GM18858 (cell line): ENCODE measurements around the gene SLAMF1.
"Not testable (repeated sequence)": the region's sequence is repeated elsewhere in the genome, so short reads cannot be mapped to it uniquely, and the experiment has no call there.

ENCODE experiments used
- ATAC-seq: cut with Tn5 transposase; IDR thresholded peaks from one replicate; pipeline ENCODE4 v1.9.1; 2021; ENCODE audit not compliant: unreplicated experiment

The SLAMF1 gene

DNA sequence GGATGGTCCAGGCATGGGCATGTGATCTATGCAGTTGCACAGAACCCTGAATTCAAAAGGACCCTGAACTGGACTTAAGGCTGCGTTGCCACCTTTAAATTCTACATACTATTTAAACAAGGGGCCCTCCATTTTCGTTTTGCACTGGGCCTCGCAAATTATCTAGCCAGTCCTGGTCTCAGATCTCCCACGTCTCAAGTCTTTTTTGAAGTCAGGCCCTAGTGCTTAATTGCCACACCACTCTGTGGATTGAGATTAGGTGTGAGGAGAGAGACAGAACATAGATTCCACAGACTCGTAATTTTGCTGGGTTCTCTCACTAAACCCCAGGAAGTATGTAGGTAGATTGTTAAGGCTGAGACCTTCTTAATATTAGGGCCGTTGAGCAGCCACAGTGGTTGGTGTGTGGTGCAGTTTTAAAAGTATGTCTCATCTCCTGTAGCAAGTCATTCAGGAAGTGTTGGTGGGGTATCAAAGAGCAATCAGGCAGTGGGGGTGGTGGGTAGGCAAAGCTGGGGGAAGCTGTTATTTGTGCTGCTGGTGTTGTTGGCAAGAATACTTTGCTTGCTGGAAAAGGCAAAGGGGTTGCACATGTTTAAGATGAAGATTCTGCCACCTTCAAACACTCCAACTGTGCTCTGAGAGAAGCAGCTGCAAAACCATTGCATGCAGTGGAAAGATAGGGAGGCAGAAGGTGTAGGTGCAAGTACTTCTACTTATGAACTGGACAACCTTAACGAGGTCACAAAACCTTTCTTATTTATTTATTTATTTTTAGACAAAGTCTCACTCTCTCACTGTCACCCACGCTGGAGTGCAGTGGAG, 78.8 kb downstream of the SLAMF1 start:
- ATAC-seq = no peak

DNA sequence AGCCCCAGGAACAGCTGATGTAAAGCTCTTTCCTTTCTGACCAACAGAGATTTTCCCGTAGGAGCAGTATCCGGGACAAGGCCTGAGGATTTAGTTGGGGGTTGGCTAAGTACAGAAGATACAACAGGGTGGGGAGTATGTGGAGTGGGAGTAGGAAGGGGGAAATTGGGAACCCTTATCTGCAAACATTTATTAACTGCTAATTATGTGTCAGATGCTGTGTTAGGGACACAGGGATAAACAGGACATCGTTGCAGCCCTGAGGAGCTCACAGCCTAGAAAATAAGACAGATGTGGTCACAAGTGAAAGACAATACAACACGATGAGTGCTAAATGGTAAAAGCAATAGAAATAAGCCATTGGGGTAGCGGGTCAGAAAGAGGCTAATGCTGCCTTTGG, 79.5 kb downstream of the SLAMF1 start:
- no peak for ATAC-seq

DNA sequence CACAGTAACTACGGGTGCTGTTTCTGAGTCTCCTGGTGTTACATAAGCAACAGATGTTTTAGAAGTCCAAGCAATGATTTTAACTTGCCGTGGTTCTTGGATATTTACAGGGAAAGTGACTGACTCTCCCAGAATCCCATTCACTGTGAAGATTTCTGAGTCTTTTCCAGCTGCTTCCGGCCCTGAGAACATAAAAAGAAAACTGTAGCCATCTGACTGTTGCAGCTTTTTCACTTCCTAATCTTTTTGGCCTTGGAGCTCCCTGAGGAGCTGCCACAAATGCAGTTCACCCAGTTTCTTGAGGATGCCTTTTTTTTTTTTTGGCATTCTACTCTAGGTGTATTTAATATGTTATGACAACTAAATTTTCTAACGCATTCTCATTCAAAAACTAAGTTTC, 81.3 kb downstream of the SLAMF1 start:
- no peak for ATAC-seq

DNA sequence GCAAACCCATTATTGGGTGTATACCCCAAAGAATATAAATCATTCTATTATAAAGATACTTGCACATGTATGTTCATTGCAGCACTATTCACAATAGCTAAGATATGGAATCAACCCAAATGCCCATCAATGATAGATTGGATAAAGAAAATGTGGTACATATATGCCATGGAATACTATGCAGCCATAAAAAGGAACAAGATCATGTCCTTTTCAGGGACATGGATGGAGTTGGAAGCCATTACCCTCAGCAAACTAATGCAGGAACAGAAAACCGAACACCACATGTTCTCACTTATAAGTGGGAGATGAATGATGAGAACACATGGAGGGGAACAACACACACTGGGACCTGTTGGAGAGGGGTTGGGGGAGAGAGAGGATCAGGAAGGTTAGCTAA, 83.6 kb downstream of the SLAMF1 start:
- ATAC-seq = not testable (repeated sequence)

DNA sequence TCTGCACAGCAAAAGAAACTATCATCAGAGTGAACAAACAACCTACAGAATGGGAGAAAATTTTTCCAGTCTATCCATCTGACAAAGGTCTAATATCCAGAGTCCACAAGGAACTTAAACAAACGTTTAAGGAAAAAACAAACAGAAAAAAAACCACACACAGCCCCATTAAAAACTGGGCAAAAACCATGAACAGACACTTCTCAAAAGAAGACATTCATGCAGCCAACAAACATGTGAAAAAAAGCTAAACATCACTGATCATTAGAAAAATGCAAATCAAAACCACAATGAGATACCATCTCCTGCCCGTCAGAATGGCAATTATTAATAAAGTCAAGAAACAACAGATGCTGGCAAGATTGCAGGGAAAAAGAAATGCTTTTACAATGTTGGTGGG, 84.1 kb downstream of the SLAMF1 start:
- ATAC-seq = not testable (repeated sequence)

DNA sequence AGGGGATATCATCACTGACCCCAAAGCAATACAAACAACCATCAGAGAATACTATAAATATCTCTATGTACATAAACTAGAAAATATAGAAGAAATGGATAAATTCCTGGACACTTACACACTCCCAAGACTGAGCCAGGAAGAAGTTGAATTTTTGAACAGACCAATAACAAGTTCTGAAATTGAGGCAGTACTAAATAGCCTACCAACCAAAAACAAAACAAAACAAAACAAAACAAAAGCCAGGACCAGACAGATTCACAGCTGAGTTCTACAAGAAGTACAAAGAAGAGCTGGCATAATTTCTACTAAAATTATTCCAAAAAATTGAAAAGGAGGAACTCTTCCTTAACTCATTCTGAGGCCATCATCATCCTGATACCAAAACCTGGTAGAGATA, 86.0 kb downstream of the SLAMF1 start:
- no peak for ATAC-seq

DNA sequence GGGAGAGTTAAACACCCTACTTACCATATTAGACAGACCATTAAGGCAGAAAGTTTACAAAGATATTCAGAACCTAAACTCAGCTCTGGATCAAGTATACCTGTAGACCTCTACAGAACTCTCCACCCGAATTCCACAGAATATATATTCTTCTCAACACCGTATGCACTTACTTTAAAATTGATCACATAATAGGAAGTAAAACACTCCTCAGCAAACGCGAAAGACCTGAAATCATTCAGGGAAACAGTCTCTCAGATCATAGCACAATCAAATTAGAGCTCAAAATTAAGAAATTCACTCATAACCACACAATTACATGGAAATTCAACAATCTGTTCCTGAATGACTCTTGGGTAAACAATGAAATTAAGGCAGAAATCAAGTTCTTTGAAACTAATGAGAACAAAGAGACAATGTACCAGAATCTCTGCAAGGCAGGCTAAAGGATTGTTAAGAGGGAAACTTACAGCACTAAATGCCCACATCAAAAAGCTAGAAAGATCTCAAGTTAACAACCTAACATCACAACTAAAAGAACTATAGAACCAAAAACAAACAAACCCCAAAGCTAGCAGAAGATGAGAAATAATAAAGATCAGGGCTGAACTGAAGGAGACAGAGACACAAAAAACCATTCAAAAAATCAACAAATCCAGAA, 86.7 kb downstream of the SLAMF1 start:
- ATAC-seq = no peak

DNA sequence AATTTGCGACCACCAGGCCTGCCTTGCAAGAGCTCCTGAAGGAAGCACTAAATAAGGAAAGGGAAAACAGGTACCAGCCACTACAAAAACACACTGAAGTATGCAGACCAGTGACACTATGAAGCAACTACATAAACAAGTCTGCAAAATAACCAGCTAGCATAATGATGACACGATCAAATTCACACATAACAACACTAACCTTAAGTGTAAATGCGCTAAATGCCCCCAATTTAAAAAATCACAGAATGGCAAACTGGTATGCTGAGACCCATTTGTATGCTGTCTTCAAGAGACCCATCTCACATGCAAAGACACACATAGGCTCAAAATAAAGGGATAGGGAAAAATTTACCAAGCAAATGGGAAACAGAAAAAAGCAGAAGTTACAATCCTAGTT, 87.4 kb downstream of the SLAMF1 start:
- ATAC-seq = not testable (repeated sequence)

DNA sequence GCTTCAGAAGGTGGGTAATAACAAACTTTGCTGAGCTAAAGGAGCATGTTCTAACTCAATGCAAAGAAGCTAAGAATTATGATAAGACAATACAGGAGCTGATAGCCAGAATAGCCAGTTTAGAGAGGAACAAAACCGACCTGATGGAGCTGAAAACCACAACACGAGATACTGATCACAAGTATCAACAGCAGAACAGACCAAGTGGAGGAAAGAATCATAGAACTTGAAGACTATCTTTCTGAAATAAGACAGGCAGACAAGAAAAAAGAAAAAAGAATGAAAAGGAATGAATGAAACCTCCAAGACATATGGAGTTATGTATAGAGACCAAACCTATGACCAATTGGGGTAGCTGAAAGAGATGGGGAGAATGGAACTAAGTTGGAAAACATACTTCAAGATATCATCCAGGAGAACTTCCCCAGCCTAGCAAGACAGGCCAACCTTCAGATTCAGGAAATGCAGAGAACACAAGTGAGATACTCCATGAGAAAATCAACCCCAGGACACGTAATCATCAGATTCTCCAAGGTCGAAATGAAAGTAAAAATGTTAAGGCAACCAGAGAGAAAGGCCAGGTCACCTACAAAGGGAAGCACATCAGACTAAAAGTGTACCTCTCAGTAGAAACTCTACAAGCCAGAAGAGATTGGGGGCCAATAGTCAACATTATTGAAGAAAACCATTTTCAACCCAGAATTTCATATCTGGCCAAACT, 88.0 kb downstream of the SLAMF1 start:
- ATAC-seq = no peak
